Non-pigmented ciliary epithelial cell (primary cell): ENCODE data around the gene ACOX3.
"Not testable (repeated sequence)": the region's sequence is repeated elsewhere in the genome, so short reads cannot be mapped to it uniquely, and the experiment has no call there.

ENCODE experiments used
- DNase-seq: peaks from one replicate; pipeline ENCODE4 v3.0.0-alpha.2; 2010; ENCODE audit warnings: low read depth

Gene ACOX3

GRCh38 chr4:8350841-8351461 is 89.6 kb downstream of the ACOX3 start:
- no peak for DNase-seq

GRCh38 chr4:8350352-8350751 is 90.2 kb downstream of the ACOX3 start:
- DNase-seq: no peak

DNA sequence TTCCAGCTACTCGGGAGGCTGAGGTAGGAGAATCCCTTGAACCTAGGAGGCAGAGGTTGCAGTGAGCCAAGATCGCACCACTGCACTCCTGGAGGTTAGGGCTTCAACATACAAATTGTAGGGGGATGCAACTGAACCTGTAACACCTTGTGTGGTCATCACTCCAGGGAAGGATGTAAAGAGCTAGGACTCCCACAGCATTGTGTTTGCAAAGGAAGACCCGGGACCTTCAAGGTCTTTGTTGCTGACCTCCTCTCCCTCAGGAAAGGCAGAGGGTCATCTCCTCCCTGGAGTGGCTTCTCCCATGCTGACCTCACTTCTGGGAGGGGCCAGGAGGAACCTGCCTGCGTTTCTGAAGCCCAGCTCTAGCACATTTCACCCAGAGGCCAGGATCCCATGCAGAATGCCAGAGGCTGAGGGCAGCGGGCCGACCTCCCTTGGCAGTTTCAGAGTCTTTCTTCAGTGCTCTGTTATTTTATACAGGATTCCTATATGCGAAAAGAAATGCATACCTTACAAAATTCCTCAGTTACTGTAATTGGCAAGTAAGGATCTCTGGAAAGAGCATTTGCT is 90.8 kb downstream of the ACOX3 start:
- no peak for DNase-seq

- DNase-seq: not testable (repeated sequence)
These were observed 91.3 kb downstream of the ACOX3 start for GRCh38 chr4:8349236-8349635.

DNA sequence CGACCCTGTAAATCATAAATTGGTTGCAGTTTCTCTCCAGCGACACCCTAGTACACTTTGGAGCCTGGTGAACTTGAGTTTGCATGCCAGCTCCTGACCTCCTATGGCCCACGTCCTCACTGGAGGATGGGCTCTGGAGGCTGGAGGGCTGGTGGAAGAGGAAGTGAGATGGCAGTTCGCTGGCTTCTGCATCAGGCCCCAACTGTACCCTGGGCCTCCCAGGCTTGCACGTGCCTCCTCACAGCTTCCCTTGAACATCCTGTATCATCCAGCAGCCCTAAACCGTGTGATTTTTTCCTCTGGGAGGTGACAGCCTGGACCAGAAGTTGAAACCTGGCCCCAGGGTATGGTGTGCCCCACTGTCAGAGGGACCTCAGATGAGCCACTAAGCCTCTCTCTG is 92.5 kb downstream of the ACOX3 start:
- no peak for DNase-seq

GRCh38 chr4:8347660-8348059 is 92.9 kb downstream of the ACOX3 start:
- DNase-seq: no peak

GRCh38 chr4:8346838-8347605 is 93.5 kb downstream of the ACOX3 start:
- no peak for DNase-seq

GRCh38 chr4:8345946-8346814 is 94.3 kb downstream of the ACOX3 start:
- DNase-seq: no peak

DNA sequence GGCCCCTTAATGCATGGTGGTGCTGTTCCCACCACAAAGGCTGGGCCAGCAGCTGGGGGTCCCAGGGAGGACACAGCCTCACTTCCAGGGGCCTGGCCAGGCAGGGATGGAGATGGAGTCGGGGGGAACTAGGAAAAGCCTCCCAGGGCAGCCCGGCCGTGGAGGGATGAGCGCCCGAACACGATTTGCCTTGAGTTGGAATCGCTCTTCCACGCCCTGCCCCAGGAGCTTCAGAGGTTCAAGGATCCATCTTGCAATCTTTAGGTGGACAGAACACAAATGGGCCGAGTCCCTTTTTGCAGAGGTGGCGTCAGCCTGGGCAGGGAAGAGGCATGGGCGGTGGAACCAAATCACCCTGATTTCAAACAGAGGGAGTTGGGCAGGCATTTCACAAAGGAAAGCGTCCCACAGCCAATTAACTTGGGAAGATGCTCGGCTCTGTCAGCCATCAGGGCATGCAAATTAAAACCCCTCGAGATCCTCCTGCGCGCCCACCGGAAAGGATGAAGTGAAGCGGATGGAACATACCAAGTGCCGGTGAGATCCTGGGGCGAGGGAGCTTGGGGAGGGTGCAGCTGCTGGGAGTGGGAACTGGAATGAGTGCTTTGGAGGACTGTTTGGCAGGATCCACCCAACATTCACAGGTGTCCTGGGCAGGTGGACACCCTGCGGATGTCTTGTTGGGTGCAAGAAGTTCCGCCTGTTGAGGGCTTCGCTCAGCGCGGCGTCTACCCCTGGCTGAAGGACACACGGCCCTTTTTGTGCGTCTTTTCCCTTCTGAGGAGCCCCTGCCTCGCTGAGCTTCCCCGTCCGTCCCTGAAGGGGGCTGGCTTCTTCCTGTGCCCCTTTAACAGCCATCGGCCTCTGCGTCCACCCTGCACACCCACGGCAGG is 95.2 kb downstream of the ACOX3 start:
- DNase-seq: no peak

- no peak for DNase-seq
These were observed 96.1 kb downstream of the ACOX3 start for GRCh38 chr4:8344377-8344776.

DNA sequence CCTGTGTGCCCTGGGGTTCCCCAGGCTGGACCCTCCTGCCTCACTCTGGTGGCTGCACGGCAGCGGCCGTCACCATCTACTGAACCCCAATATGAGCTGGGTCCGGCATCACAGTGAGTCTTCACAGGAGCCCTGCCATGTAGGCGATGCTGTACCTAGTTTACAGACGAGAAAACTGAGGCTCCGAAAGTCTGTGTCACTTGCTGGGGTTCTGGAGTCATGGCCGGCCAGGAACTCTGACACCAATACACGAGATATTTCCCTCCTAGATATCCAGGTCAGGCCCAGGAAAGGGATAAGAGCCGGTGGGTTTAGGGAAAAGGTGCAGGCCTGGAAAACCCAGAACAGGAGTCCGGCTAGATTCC is 96.6 kb downstream of the ACOX3 start:
- no peak for DNase-seq

GRCh38 chr4:8343262-8343966 is 97.1 kb downstream of the ACOX3 start:
- DNase-seq: no peak

DNA sequence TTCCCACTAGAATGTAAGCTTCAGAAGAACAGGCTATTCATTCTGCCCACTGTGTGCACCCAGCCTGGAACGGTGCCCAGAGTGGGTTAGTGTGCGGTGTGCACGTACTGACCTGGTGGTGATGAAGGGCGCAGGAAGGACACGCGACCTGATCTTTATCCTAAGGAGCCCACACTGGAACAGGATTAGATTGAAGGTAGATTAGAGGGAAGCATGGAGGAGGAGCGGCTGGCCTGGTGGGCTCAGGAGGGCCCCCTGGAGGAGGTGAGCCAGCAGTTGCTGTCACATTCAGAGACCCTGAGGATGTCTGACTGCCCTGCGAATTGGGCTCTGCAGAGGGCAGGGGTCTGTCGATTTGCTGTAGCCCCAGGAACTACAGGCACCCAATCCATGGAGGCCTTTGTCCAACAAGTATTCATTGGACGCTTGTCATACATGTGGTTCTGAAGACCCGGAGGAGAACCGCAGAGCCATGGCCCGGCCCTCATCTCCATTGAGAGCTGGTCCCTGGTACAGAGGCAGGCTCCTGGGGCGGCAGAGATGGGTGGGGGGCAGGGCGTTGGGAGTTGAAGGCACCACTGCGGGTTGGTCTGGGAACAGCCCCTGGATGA is 97.8 kb downstream of the ACOX3 start:
- DNase-seq: no peak

DNA sequence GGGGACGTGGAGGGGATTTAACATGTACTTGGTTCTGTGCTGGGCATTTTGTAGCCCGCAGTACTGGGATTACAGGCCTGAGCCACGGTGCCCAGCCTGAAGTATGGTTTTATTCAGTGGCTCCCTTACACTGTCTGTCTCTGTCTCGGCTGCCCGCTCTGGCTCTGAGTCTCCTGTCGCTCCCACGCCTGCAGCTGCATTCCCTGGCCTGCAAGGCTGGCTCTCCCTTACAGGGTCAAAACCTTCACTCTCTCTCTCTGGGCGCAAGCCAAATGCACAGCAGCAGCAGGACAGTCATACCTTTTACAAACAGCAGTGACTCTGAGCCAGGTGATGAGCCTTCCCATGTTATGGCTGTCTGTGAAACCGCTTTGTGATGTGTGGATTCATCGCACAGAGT is 98.8 kb downstream of the ACOX3 start:
- no peak for DNase-seq

DNA sequence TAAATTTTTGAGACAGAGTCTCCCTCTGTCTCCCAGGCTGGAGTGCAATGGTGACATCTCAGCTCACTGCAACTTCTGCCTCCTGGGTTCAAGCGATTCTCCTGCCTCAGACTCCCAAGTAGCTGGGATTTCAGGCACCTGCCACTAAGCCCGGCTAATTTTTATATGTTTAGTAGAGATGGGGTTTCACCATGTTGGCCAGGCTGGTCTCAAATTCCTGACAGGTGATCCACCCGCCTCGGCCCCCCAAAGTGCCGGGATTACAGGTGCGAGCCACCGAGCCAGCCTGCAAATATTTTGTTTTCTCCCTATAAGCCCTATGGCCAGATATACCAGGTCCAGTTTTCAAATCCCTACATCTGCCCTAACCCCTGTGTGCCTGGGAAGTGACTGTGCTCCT is 99.2 kb downstream of the ACOX3 start:
- not testable (repeated sequence) for DNase-seq

DNA sequence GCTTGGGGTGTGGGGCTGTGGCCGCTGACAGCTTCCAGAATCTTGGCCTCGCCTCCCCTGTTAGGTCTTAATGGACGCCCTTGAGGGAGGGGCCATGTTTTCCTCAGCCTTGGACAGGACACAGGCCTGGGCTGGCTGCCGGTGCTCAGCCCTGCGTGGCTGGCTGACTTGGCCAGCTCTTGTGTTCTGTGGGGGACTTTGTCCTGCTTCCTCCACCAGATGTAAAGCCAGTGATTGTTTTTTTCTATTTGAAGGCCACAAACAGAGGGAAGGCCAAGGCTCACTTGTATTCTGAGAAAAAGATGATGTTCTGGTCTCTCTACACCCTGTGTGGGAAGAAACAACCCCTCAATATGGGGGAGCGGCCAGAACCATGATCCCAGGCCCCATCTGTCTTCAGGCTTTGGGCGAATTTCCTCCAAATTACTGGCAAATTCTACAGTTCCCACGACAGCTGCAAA is 99.7 kb downstream of the ACOX3 start:
- no peak for DNase-seq

DNA sequence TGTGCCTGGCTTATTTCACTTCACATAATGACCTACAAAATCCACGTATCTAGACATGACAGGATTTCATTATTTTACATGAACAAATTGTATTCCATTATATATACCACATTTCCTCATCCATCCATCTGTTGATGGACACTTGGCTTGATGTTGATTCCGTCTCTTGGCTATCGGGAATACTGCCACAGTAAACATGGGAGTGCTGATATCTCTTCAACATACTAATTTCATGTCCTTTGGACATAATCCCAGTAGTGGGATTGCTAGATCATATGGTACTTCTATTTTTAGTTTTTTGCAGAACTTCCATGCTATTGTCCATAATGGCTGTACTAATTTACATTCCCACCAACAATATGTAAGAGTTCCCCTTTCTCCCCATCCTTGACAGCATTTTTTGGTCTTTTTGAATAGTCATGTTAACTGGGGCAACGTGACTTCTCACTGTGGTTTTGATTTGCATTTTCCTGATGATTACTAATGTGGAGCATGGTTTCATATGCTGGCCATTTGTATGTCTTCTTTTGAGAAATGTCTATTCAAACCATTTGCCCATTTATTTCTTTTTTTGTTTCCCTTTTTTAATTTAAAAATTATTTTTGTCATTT is 102.1 kb downstream of the ACOX3 start:
- no peak for DNase-seq

DNA sequence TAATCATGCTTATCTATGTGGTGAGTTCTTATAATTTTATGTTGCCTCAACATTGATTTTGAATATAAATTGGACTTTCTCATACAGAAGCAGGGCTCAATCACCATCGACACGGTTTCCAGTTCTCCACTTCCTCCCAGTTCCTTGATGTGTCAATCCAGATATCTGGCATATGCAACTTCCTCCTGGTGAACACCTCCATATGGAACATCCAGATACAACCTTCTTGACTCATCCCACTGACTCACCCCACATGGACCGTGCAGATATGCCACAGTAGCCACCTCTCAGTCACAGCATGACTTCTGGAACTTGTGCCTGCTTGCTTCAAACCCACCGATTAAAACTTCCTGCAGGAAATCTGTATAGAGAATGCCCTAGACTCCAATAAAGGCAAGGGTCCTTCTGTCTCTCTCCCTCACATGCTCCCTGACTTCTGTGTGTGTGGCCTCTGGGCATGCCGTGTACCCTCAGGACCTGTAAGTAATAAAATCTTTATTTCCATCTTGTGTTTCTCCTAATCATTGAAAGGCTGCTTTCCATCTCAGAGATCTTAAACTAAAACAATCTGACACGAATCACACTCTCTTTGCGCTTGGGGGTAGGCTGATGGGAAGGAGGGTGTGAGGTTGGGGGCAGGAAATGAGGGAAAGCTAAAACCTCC is 104.0 kb downstream of the ACOX3 start:
- DNase-seq: no peak

GRCh38 chr4:8335848-8336247 is 104.7 kb downstream of the ACOX3 start:
- no peak for DNase-seq
